NCI-H524 treated with DMSO at 0.1 percent for 48 hours (cell line): ENCODE measurements around the gene TTC24.
A peak's percentile ranks its signal among the peaks of the same experiment; 100 is the strongest.

ENCODE experiments used
- DNase-seq: peaks from one replicate; lab custom pipeline; 2025; lab: John Stamatoyannopoulos, UW

The TTC24 gene

DNA sequence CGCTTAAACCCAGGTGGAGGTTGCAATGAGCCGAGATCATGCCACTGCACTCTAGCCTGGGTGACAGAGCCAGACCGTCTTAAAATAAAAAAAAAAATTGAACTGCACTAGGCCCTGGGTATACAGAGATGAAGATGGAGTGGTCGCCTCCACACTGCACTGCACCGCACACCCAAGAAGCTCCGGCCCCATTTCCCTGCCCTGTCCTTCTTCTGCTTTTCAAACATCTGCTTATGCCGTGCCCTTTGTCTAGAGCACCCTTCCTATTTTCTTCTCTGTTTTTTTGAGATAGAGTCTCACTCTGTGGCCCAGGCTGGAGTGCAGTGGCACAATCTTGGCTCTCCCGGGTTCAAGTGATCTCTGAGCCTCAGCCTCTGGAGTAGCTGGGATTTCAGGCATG, 24.6 kb upstream of the TTC24 start:
- DNase-seq = no peak

DNA sequence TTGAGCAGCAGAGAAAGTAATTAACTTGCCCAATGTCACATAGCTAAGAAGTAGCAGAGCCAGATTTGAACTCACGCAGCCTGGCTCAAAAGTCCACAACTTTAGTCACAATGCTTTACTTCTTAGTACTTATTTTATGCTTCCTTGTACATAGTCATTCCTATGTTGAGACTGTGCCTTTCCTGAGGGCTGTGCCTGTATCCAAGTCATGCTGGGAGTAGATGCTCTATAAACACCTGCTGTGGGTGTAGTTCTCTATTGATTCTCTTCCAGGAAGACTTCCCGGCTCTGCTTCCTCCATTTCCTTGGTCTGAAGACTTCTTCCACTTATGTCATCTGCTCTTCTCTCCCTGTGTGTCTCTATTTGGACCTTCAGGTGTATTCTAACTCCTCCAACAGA, 23.8 kb upstream of the TTC24 start:
- no peak for DNase-seq

DNA sequence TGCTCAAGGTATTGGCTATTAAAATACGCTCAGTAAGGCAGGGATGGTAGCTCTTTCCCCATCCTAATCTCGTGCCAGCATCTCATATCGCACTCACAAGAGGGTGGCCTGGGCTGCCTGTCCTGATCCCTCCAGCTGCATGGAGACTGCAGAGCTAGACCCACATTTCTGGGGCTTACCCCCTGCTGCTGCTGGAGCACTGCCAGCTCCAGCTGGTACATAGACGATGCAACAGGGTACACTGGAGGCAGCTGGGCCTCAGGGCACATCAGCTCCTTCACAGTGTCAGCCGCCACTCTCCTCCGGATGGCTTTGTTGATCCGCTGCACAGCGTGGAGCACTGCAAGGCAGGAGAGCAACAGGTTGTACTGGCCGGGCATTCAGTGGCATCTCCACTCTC, 23.2 kb upstream of the TTC24 start:
- peak; percentile 18 for DNase-seq

DNA sequence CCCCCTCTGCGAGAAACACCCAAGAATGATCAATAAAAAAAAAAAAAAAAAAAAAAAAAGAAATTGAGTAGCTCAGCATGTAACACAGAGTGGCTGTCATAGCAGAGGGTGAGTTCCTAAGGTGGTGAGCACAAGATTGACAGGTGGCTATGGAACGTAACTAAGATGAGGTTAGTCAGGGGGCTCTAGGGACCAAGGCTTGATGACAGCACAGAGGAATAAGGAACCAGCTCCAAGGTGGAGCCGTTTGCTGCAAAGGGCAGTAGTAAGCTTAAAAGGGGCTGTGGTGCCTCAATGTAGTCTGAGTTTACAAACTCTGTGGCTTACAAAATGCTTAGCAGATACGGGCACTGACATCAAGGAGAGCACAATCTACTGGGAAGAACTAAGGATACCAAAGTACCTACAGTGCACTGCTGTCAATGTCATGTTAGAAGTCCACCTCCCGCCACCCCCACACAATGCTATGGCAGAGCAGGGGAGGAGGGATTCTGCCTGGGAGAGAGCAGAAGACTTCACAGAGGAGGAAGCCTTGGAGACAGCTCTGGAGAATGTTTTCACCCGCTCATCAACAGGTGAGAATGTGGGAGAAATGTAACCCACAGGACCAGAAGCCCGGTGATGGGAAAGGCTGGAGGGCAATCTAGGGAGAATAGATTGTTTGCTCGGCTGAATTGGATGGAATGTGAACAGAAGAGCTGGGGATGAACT, 20.3 kb upstream of the TTC24 start:
- no peak for DNase-seq

DNA sequence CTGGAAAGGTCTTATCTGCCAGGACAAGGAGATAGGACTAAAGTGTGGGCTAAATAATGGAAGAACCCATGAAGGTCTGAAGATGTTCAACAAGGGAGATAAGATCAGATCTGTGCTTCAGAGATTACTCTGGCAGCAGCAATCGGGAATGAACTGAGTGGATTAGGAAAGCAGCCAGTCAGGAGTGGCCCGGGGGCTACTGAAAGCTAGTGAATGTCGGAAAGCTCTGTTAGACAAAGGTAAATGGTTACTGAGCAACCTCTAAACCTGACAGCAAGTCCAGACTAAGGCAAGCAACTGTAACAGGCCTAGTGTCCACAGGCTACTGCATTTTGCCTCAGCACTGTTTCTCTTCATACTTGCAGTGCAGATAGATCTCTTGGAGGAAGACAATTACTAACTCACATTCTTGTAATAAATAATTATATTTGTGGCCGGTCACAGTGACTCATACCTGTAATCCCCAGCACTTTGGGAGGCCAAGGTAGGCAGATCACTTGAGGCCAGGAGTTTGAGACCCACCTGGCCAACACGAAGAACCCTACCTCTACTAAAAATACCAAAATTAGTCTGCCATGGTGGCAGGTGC, 19.6 kb upstream of the TTC24 start:
- no peak for DNase-seq

DNA sequence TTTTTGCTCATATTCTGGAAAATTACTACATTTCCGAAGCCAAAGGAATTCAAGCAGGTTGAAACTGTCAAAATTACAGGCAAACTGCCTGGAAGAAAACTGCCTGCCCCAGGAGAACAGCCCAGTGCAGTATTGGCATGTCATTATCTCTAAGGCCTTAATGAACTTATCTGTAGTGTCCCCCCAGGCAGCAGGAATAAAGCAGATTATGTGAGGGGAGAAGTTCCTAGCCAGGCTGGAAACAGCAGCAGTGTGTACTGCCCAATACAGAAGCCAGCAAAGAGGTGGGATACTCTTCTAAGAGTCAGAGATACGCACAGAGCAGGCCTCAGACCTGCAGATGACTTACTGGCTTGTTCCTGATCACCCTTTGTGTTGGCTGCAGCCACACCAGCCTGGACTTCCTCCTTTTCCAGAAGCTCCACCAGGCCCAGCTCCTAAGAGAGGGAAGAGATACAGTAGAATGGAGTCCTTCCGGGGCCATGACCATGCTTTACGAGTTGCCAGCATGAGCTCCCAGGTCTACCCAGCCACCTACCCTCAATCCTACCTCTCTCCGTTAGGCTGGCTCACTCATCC, 18.8 kb upstream of the TTC24 start:
- DNase-seq = no peak

DNA sequence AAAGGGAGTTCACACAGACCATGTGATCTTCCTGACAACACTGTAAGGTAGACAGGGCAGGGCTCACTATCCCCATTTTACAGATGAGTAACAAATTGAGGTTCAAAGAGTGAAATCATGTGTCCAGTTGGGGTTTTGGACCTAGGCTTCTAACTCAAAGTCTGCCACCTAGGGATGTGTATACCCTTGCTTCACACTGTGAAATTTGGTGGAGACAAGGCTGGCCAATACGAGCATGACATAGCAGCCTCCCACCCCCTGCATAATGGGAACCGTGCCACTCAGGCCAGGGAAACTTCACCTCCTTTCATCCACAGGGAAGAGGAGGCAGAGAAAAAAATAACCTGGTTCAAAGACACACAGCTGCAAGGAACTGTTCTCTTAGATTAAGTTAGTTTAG, 14.0 kb upstream of the TTC24 start:
- no peak for DNase-seq

DNA sequence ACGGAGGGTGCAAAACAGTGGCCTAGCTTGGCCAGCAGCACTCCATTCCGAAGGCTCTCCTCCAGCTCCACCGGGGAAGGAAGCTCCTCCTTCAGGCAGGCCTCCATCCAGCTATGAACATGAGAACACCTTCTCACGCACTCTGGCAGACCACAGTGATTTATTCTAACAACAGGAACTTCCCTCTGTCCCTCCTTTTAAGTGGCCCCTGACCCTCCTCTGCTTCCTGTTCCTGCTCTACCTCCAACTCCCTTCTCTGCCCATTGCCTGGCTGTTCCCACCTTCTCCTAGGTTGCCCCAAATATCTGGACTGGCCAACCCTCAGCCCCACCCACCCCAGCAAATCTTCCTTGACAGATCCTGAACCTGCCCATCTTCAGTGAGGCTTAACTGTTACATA, 13.1 kb upstream of the TTC24 start:
- no peak for DNase-seq

DNA sequence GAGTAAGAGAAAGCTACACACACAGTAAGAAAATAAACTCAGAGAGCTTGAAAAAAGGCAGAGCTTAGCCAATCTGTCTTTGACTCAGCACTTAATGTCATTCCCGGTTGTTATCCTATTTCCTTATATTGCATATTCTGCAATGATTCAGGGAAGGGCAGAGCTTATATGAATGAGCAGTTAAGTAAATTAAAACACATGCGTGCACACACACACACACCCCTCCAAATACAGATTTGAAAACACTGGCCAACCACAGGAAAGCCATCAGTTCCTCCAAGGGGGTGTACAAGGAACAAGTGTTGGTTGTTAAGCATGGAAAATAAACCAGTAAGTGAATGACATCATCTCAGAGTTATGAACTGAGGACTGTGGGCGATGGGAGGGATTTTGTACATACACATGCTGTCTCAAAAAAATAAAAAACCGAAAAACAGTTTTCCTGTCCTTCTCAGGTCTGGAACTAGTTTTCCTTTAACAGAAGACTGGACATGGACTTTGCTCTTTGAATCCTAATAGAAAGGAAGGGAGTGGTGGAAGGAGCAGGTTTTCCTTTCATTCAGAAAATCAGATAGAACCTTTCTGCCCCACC, 8.2 kb upstream of the TTC24 start:
- DNase-seq = no peak

DNA sequence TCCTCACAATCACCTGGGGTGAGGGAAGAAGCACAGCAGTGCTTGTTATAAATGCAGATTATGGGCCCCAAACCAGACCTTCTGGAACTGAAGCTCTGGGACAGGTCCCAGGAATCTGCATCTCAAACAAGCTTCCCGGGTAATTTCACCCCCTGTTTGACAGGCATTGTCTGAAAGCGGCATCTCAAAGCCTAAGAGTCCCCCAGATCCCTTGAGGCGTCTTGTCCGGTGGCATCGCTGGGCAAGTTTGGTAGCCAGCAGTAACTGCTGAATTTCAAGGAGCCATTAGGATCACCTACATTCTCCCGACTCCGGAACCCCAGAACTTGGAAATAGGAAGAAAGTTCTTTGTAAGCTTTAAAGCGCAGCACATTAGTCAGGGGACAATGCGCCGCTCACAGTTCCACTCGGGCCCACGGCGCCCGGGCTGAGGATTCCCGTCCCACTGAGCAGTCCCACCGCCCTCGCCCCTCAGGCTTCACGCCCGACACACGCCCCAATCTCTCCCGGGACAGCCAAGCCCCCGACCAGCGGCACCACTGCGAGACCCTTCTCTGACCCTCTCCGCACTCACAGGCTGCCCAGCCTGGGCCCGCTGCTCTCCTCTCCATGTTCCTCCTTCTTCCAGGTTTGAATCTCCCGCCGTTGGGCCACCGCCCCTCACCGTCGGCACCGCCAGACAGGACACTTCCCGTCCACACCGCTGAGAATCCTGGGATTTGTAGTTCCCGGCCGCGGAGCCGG, 7.4 kb upstream of the TTC24 start, which contains the start of gene IQGAP3:
Gene IQGAP3 (minus strand): TSS at position 647 of the 744 bp plus-strand sequence. CDS start 36 bp downstream, at position 611.
- peak; percentile 3 for DNase-seq

DNA sequence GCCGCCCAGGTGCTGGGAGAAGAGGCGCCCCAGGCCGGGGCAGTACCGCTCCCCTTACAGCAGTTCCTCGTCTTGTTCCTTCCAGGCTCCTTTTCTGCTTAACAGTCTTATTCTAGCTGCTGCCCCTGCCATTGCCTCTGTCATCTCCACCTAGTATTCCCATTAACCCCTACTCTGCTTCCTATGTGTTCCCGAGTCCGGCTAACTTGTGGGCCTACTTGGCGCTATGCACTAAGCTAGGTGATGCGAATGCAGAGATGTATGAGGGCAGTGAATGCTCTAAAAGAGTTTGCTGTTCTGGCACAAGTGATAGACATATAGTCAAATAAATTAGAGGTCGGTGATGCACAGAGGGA, 6.9 kb upstream of the TTC24 start:
- no peak for DNase-seq

DNA sequence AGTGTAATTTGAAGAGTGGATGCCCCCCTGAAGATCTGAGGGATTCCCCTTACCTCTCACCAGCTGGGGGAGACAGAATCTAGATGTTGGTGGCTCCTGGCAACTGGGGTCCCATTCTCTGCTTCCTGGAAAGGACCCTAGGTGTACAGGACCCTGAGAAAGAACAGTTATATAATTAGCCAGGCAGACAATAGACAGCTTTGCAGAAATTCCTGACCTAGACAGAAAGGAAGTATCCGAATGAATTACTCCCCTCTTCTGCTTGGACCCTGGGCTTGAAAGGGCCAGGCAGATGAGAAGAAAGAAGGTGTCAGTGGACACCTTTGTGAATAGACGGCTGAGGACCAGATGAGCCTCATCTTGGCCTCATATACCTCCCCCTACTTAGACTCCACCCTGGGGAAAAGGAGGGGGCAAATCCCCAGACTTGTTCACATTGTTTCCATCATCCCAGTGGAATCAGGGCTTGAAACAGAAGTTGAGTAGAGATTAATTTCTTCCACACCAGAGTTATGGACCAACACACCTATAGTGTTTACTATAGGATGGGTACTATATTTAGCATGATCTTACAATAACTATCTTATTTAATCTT, 5.4 kb upstream of the TTC24 start:
- DNase-seq = no peak

DNA sequence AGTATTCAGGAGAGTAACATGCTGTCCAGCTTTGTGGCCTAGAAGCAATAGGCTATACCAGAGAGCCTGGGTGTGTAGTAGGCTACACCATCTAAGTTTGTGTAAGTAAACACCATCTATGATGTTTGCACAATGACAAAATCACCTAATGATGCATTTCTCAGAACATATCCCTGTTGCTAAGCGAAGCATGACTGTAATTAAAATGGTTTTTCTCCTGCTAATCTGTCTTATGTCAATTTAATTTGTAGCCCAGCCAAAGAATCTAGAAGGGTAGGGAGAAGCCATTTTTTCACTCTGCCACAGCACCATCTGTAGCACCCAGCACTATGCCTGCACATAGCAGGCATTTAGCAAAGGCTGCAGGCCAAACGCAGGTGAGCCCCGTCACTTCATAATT, 2.0 kb upstream of the TTC24 start:
- DNase-seq = no peak

DNA sequence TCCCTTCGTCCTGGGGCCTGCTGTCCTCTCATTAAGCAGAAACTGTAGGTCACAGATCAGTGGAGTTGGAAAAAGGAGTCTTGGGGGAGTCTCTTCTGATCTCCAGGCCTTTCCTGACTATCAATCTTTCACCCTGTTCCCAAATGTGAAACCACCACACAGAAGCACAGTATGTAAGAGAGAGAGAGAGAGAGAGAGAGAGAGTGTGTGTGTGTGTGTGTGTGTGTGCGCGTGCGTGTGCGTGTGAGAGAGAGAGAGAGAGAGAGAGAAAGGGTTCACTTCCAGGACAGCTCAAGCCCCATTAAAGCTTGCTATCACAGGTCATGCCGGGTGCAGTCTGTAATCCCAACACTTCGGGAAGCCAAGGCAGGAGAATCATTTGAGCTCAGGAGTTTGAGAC, 1.5 kb upstream of the TTC24 start:
- DNase-seq = no peak

DNA sequence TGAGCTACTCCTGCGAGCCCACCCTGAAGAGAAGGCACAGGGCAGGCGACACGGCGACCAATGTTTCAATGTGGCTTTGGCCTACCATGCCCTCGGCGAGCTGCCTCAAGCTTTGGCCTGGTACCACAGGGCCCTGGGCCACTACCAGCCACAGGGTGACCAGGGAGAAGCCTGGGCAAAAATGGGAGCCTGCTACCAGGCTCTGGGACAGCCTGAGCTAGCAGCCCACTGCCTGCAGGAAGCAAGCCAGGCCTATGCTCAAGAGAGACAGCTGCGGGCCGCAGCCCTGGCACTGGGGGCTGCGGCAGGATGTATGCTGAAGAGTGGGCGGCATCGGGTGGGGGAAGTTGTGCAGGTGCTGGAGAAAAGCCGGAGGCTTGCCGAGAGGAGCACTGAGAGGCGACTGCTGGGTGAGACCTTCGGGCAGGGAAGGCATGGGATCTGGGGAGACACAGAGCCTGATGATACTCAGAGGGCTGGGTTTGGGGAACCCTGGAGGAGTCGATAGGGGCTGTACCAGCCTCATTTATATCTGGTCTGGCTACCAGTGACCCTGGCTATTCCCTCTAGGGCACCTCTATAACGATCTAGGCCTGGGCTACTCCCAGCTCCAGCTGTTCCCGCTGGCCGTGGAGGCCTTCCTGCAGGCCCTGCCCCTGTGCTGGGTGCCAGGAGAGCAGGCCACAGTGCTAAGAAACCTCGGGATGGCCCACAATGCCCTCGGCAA, 2.3 kb downstream of the TTC24 start:
- no peak for DNase-seq

DNA sequence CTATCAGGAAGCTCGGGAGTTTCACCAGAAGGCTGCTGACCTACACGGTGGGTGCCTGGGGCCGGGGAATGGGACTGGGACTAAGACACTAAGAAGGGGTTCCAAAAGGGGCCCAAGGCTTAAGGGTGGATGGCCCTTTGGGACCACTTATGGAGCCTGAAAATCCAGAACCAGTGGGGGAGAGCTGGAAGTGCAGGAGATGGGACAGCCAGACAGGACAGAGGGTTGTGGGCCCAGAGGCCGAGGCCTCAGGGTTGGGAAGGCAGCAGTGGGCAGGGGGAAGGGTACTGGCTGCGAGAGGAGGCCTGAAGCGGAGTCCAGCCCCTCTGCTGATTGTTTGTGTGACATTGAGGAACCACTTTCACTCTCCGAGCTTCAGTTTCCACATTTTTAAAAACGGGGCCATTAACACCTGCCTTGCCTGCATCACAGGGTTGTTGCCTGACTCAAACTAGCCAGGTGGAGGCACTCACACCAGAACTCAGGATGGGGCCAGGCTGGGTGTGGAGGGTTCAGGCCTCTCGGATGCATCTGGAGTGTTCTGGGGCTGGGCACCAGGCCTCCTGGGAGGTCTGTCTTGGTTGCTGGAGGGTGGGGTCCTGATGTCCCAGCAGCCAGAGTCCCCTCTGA, 3.0 kb downstream of the TTC24 start:
- no peak for DNase-seq

DNA sequence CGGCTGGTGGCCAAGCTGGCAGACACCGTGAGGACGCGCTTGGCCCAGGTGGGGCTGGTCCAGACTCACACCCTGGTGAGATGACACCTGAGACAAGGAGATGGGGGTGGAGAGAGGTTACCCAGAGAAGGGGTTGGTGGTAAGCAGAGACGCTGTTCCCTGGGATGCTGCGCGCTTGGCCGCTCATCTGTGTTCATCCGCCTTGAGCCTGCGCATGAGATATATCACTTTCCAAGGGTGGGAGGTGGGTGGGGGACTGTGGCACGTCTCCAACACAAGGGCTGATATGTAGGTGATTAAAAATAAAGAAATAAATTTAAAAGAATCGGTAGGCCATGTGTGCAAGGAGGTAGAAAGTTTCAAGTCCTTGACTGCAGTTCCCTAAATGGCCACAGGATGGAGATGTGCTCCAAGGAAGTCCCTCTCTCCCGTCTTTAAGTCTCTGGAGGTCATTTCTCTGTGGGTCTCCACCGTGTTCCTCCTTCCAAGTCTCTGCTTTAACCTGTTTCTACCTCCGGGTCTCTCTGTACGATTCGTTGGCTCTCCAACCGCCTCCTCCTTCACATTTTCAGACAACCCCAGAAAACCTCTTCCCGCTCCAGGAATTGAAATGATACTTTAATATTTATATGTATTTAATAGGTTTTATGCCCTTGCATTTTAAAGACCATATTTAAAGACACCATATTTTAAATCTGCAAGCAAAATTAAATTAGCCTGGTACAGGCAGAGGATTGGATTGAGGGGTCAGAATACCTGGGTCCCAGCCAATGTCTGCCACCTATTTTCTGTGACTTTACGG, 4.5 kb downstream of the TTC24 start:
- DNase-seq = peak; percentile 26

DNA sequence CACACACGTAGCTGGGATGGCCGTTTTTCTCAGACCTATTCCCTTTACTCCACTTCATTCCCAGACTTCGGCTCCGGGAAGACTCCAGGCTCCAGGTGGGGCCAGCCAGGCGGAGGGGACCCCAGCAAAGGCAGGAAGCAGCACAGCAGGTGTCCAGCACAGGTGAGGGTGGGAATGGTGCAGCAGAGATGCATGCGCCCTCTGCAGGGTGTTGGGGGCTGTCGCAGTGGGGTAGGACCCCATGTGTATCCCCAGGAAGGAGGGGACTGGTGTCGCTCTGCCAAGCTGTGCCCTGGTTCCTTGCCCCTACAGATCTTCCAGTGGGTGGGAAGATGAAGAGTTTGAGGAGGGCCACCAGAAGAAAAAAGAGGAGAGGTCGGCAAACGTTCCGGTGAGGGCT, 5.3 kb downstream of the TTC24 start:
- no peak for DNase-seq

DNA sequence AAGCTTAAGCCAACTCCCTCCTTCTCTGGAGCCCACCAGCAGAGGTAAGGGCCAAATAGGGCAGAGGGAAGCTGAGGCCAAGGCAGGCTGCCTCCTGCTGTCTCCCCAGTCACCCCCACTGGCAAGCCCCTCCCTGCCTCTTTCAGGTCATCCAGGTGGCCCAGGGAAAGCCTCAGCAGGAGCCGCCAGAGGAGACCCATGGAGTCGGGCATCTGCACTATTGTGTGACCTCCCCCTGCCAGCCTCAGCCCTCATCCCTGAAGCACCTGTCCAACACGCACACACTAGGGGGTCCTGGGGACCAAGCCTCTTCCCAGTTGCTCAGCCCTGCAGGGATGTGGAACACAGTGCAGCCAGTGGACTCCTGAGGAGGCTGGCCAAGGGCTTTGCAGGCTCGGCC, 6.8 kb downstream of the TTC24 start:
- DNase-seq = no peak

DNA sequence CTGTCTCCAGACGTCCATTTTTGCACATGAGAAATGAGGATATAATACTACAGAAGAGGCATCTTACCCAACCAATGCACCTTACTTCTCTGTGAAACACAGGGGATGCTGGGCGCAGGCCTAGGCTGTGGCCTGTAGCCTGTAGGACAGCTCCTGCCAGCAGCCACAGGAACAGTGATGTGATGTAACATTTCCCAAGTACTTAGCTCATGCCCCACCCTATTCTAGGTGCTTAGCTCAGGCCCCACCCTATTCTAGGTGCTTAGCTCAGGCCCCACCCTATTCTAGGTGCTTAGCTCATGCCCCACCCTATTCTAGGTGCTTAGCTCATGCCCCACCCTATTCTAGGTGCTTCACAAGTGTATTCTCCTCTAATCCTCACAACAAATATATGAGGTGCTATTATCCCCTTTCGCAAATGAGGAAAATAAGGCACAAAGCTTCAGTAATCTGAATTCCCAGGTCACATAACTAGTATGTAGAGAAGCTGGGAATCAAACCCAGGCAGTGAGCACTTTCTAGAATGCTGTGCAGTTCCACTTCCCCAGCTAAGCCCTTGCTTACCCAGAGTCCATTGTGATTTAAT, 7.5 kb downstream of the TTC24 start:
- no peak for DNase-seq
